ENCODE data around the gene GLDC.

GLDC gene

DNA sequence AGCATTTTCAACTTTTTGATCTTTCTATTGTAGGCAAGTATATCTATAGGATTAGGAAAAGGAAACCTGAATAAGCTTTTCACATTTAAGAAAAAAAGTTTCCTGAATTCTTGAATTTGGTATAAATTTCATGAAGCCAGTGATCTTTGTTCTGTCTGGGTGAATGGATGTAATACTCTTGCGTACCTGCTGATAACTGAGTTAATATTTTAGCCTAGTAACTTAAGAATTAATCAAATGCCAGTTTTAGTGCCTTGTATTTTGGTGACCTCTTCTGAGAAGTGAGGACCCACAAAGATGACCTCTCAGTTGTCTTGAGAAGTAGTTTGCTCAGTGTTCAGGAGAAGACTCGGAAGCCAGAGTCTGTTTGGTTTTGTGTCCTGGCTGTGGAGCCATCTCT, 154.7 kb downstream of the GLDC start:
- TF ChIP-seq EZH2 (IDR thresholded peaks at IDR 0.05; ENCODE audit: borderline replicate concordance, low read depth, low read length, severe bottlenecking) (no peak), CTCF (IDR thresholded peaks at IDR 0.05; ENCODE audit: borderline replicate concordance, extremely low read depth, low read length, poor library complexity, severe bottlenecking) (no peak)
- Histone ChIP-seq H3K9me3 (ENCODE audit: insufficient read depth, low read length, severe bottlenecking) (no peaks in the 10 kb centered on the region), H3K79me2 (ENCODE audit: insufficient read depth, low read length) (peaks cover 36% of the 10 kb centered on the region), H2AFZ (ENCODE audit: low read depth, low read length) (no peak overlapping the region), H3K9ac (ENCODE audit: low read depth, low read length) (no peak overlapping the region), H3K4me2 (ENCODE audit: insufficient read depth, low read length) (no peak overlapping the region), H3K27ac (ENCODE audit: low read length) (no peak overlapping the region), H3K4me1 (ENCODE audit: insufficient read depth, low read length) (no peaks in the 10 kb centered on the region), H3K36me3 (ENCODE audit: insufficient read depth, low read length) (peaks cover 79% of the 10 kb centered on the region), H3K4me3 (ENCODE audit: low read depth in 1 of 2, low read length in 2 of 2) (no peak overlapping the region), H4K20me1 (ENCODE audit: insufficient read depth, low read length) (peaks cover 11% of the 10 kb centered on the region; the same call in 1 of the 2 replicates), H3K27me3 (ENCODE audit: insufficient read depth, low read length, poor library complexity) (no peaks in the 10 kb centered on the region)
- ATAC-seq (ENCODE audit: insufficient read depth, low read depth) (no peak), DNase-seq (no peak)

GRCh38 chr9:6489099-6489498, 156.4 kb downstream of the GLDC start:
- ATAC-seq (ENCODE audit: insufficient read depth, low read depth) (no peak), DNase-seq (no peak)
- H3K27ac ChIP-seq (ENCODE audit: low read length): no peak overlapping the region
- TF ChIP-seq EZH2 (IDR thresholded peaks at IDR 0.05; ENCODE audit: borderline replicate concordance, low read depth, low read length, severe bottlenecking): no peak
- TF ChIP-seq CTCF (IDR thresholded peaks at IDR 0.05; ENCODE audit: borderline replicate concordance, extremely low read depth, low read length, poor library complexity, severe bottlenecking): no peak
- no peaks in the 10 kb centered on the region for H3K27me3 ChIP-seq (ENCODE audit: insufficient read depth, low read length, poor library complexity)
- no peak overlapping the region for H2AFZ ChIP-seq (ENCODE audit: low read depth, low read length)
- peaks cover 11% of the 10 kb centered on the region; the same call in 1 of the 2 replicates for H4K20me1 ChIP-seq (ENCODE audit: insufficient read depth, low read length)
- H3K36me3 ChIP-seq (ENCODE audit: insufficient read depth, low read length): peaks cover 74% of the 10 kb centered on the region
- H3K9ac ChIP-seq (ENCODE audit: low read depth, low read length): no peak overlapping the region
- no peaks in the 10 kb centered on the region for H3K9me3 ChIP-seq (ENCODE audit: insufficient read depth, low read length, severe bottlenecking)
- H3K4me3 ChIP-seq (ENCODE audit: low read depth in 1 of 2, low read length in 2 of 2): no peak overlapping the region
- H3K4me2 ChIP-seq (ENCODE audit: insufficient read depth, low read length): no peak overlapping the region
- H3K4me1 ChIP-seq (ENCODE audit: insufficient read depth, low read length): no peaks in the 10 kb centered on the region
- peaks cover 34% of the 10 kb centered on the region for H3K79me2 ChIP-seq (ENCODE audit: insufficient read depth, low read length)

DNA sequence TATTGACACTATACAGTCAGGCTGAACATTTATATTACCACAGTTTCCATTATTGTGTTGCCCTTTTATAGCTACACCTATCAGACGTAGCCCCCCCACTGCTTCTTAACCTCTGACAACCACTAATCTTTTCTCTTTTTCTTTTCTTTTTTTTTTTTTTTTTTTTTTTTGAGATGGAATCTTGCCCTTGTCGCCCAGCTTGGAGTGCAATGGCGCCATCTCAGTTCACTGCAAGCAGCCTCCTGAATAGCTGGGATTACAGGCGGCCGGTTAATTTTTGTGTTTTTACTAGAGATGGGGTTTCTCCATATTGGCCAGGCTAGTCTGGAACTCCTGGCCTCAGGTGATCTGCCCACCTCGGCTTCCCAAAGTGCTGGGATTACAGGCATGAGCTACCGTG, 157.1 kb downstream of the GLDC start:
- no peak for DNase-seq
- H3K9me3 ChIP-seq (ENCODE audit: insufficient read depth, low read length, severe bottlenecking): no peaks in the 10 kb centered on the region

More for the DNA sequence above, 157.1 kb downstream of the GLDC start:
- Histone ChIP-seq H3K4me2 (ENCODE audit: insufficient read depth, low read length) (no peak overlapping the region), H3K79me2 (ENCODE audit: insufficient read depth, low read length) (peaks cover 34% of the 10 kb centered on the region), H4K20me1 (ENCODE audit: insufficient read depth, low read length) (peaks cover 11% of the 10 kb centered on the region; the same call in 1 of the 2 replicates), H2AFZ (ENCODE audit: low read depth, low read length) (no peak overlapping the region), H3K4me3 (ENCODE audit: low read depth in 1 of 2, low read length in 2 of 2) (no peak overlapping the region), H3K36me3 (ENCODE audit: insufficient read depth, low read length) (peaks cover 73% of the 10 kb centered on the region), H3K27me3 (ENCODE audit: insufficient read depth, low read length, poor library complexity) (no peaks in the 10 kb centered on the region), H3K4me1 (ENCODE audit: insufficient read depth, low read length) (no peaks in the 10 kb centered on the region), H3K27ac (ENCODE audit: low read length) (no peak overlapping the region), H3K9ac (ENCODE audit: low read depth, low read length) (no peak overlapping the region)
- ATAC-seq (ENCODE audit: insufficient read depth, low read depth): no peak
- no peak for TF ChIP-seq EZH2 (IDR thresholded peaks at IDR 0.05; ENCODE audit: borderline replicate concordance, low read depth, low read length, severe bottlenecking)
- TF ChIP-seq CTCF (IDR thresholded peaks at IDR 0.05; ENCODE audit: borderline replicate concordance, extremely low read depth, low read length, poor library complexity, severe bottlenecking): no peak
